GM21526 (cell line): ENCODE measurements around the gene RFPL3.
"Not testable (repeated sequence)": the region's sequence is repeated elsewhere in the genome, so short reads cannot be mapped to it uniquely, and the experiment has no call there.

Experiments used
- ATAC-seq: cut with Tn5 transposase; IDR thresholded peaks from one replicate; pipeline ENCODE4 v1.9.1; 2021; ENCODE audit warnings: moderate library complexity; ENCODE audit not compliant: unreplicated experiment, low FRiP score

The RFPL3 gene

GRCh38 chr22:32348031-32348611, 9.5 kb upstream of the RFPL3 start:
- no peak for ATAC-seq

- not testable (repeated sequence) for ATAC-seq
Observed at GRCh38 chr22:32351875-32352274, 5.8 kb upstream of the RFPL3 start.

GRCh38 chr22:32352681-32353080, 5.0 kb upstream of the RFPL3 start:
- ATAC-seq, result no peak

- no peak for ATAC-seq
Observed at GRCh38 chr22:32353292-32353691, 4.4 kb upstream of the RFPL3 start.

GRCh38 chr22:32353840-32354239, 3.8 kb upstream of the RFPL3 start:
- ATAC-seq, result no peak

- no peak for ATAC-seq
Observed at GRCh38 chr22:32354360-32355351, 3.0 kb upstream of the RFPL3 start.

- no peak for ATAC-seq
Observed at GRCh38 chr22:32355760-32356159, 1.9 kb upstream of the RFPL3 start.

GRCh38 chr22:32360096-32360495, 2.4 kb downstream of the RFPL3 start:
- ATAC-seq, result not testable (repeated sequence)

GRCh38 chr22:32361257-32361656, 3.6 kb downstream of the RFPL3 start:
- ATAC-seq, result no peak

GRCh38 chr22:32364210-32364609, 6.5 kb downstream of the RFPL3 start:
- no peak for ATAC-seq

GRCh38 chr22:32375678-32376450, 18.2 kb downstream of the RFPL3 start:
- no peak for ATAC-seq

GRCh38 chr22:32376681-32377080, 19.0 kb downstream of the RFPL3 start:
- no peak for ATAC-seq

GRCh38 chr22:32378707-32379272, 21.1 kb downstream of the RFPL3 start:
- ATAC-seq, result no peak

GRCh38 chr22:32380991-32381390, 23.3 kb downstream of the RFPL3 start:
- no peak for ATAC-seq

- no peak for ATAC-seq
Observed at GRCh38 chr22:32385681-32386080, 28.0 kb downstream of the RFPL3 start.

GRCh38 chr22:32389685-32390084, 32.0 kb downstream of the RFPL3 start:
- ATAC-seq, result no peak

- no peak for ATAC-seq
Observed at GRCh38 chr22:32395107-32395506, 37.4 kb downstream of the RFPL3 start.

GRCh38 chr22:32396255-32396654, 38.6 kb downstream of the RFPL3 start:
- no peak for ATAC-seq

- no peak for ATAC-seq
Observed at GRCh38 chr22:32396746-32397145, 39.1 kb downstream of the RFPL3 start.

- no peak for ATAC-seq
Observed at GRCh38 chr22:32401486-32401885, 43.8 kb downstream of the RFPL3 start.

GRCh38 chr22:32404021-32404420, 46.4 kb downstream of the RFPL3 start:
- no peak for ATAC-seq
